ENCODE measurements around the gene PRAC1. TPM values are rescaled to one million over a fixed set of nuclear protein-coding genes. Genes with fewer than 3 reads are reported as not detected.

PRAC1 gene
- total and polyA plus RNA-seq, 10 donors: not detected

- Histone ChIP-seq H3K9me3 (no peaks in the 10 kb centered on the region), H3K27me3 (replicated peaks in 1 of 7) (peaks cover 9 to 100% (median 97%) of the 10 kb centered on the region in 7 donors), H3K4me1 (peaks cover 0 to 29% (median 13%) of the 10 kb centered on the region in 6 donors), H3K4me3 (no peak overlapping the region), H3K36me3 (no peaks in the 10 kb centered on the region), H3K27ac (no peak overlapping the region)
- WGBS, 5 donors: 11 to 13% (median 12%) methylated on average over 14 of the region's 14 CpGs
- DNase-seq: no peak
- intact Hi-C loops (cut with DNase I; ENCODE audit: low total_unique reads): no loop called here
- TF ChIP-seq POLR2A (IDR thresholded peaks at IDR 0.05): no peak
- TF ChIP-seq, protein P1, sequence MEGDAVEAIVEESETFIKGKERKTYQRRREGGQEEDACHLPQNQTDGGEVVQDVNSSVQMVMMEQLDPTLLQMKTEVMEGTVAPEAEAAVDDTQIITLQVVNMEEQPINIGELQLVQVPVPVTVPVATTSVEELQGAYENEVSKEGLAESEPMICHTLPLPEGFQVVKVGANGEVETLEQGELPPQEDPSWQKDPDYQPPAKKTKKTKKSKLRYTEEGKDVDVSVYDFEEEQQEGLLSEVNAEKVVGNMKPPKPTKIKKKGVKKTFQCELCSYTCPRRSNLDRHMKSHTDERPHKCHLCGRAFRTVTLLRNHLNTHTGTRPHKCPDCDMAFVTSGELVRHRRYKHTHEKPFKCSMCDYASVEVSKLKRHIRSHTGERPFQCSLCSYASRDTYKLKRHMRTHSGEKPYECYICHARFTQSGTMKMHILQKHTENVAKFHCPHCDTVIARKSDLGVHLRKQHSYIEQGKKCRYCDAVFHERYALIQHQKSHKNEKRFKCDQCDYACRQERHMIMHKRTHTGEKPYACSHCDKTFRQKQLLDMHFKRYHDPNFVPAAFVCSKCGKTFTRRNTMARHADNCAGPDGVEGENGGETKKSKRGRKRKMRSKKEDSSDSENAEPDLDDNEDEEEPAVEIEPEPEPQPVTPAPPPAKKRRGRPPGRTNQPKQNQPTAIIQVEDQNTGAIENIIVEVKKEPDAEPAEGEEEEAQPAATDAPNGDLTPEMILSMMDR (IDR thresholded peaks at IDR 0.05 in 8 of 11, conservative IDR thresholded peaks at IDR 0.05 in 3 of 11): no peak
- no peak for TF ChIP-seq POLR2AphosphoS5 (IDR thresholded peaks at IDR 0.05)
These were observed 12.2 kb upstream of the PRAC1 start for GRCh38 chr17:48734333-48735061.

DNA sequence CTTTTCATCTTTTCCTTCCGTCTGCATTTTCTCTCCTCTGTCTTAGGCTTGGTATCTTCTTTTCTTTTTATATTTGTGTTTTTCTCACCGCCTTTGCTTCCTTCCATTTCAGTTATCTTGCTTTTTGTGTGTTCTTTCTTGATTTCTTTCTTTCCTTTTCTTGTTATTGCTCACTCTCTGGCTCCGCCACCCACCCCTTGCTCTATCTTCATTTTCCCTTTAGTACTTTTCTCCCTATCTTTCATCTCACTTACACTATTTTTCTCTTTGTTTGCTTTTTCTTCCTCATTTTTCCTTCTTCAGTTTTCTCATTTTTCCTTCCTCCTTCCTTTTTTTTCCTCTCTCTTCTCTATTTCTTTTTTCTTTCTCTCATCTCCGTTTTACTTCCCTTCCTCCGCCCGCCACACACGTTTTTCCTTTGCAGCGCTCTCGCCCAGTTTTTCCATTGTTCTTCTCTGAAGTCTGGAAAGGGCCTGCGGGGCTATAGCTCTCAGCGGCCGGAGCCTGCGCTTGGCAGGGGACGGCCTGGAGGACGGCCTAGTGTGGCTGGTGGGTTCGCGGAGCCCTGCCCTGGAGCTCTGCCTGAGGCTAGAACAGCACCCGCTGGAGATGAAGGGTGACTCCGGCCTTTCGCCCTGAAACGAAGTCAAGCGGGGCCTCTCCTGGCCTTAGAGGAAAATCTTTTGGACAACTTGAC, 11.5 kb upstream of the PRAC1 start:
- Histone ChIP-seq H3K4me1 (peaks cover 0 to 29% (median 16%) of the 10 kb centered on the region in 6 donors), H3K4me3 (no peak overlapping the region), H3K27ac (no peak overlapping the region), H3K9me3 (no peaks in the 10 kb centered on the region), H3K36me3 (no peaks in the 10 kb centered on the region), H3K27me3 (replicated peaks in 1 of 7) (peaks cover 7 to 100% (median 97%) of the 10 kb centered on the region in 7 donors)
- no peak for DNase-seq
- intact Hi-C loops (cut with DNase I; ENCODE audit: low total_unique reads): no loop called here
- TF ChIP-seq POLR2AphosphoS5 (IDR thresholded peaks at IDR 0.05): no peak
- TF ChIP-seq, protein P1 (IDR thresholded peaks at IDR 0.05 in 8 of 11, conservative IDR thresholded peaks at IDR 0.05 in 3 of 11): no peak
- no peak for TF ChIP-seq POLR2A (IDR thresholded peaks at IDR 0.05)
- WGBS, 5 donors: 13 to 18% (median 13%) methylated on average over 22 of the region's 22 CpGs

DNA sequence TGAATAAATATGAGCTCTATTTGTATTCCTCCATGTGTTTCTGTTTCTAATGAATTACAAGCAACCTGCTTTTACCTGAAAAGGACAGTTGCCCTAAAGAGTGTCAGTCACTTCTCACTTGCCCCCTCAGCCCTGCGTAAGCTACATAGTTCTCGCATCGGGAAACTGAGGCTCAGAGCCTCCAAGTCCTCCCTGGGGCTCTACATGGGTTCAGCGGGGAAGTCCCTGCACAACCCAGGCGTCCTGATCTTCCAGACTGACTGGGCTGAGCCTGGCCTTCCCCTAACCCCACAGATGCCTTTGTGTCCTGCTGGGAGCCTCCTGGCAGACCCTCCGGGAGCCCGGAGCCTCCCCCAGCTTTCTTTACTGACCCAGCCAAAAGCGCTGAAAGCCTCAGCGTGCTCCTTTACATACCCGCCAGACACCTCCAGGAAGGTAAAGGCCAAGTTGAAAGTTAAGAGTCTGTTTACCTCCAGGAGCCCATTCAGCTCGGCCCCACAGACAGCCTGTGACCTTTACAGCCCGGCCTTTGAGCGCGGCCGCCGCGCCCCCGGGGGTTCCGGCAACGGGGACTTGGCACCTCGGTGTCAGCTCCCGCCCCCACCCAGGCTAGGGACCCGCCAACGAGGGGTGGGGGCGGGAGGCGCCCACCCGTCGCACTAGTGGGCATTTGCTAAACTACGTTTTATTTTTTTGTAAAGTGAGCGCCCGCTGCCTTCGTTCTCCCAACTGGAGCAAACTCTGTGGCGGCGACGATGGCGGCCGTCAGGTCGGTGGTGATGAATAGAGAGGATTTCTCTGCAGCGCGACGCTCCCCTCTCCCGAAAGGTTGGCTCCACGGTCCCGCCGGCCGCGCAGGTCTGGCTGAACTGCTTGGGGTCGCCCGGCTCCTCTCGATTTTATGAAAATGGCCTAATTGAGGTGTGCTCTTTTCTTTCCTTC, 10.6 kb upstream of the PRAC1 start:
- Histone ChIP-seq H3K4me1 (peaks cover 0 to 37% (median 23%) of the 10 kb centered on the region in 6 donors), H3K27ac (no peak overlapping the region), H3K27me3 (replicated peaks in 1 of 7) (peaks cover 11 to 100% (median 97%) of the 10 kb centered on the region in 7 donors), H3K36me3 (no peaks in the 10 kb centered on the region), H3K9me3 (no peaks in the 10 kb centered on the region), H3K4me3 (peak overlapping the region in 1 of 8 donors; percentile 25)
- intact Hi-C loops (cut with DNase I; ENCODE audit: low total_unique reads): no loop called here
- TF ChIP-seq POLR2A (IDR thresholded peaks at IDR 0.05) (no peak), POLR2AphosphoS5 (IDR thresholded peaks at IDR 0.05) (no peak)
- TF ChIP-seq, protein P1 (IDR thresholded peaks at IDR 0.05 in 8 of 11, conservative IDR thresholded peaks at IDR 0.05 in 3 of 11): no peak
- no peak for DNase-seq
- WGBS, 5 donors: 3 to 8% (median 5%) methylated on average over 48 to 50 of the region's 50 CpGs

Measured in spleen (tissue), 11 donors.